CD4-positive, alpha-beta T cell treated with Interleukin-12 subunit alpha and Interleukin-12 subunit beta, for 1 hour (primary cell): ENCODE data around the gene ZNF608.

Experiments used
- DNase-seq: peaks from one replicate; pipeline ENCODE4 v3.0.0-alpha.2; 2020

Gene ZNF608

DNA sequence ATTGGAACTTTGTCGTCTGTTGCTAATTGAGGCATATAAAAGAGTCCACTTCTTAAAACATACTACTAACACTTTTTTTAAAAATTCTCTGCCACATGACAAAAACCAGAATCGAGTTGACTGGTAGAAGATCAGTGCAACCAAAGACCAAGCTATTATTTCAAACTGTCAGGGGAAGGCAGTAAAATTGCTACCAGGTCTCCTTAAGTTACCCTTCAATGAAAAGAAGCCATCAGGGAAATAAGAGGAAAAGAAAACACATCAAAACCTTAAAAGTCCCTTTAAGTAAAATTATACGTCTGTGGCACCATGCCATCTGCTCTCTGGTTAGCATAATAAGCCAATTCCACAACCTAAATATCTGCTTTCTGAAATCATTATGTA is 9.6 kb downstream of the ZNF608 start:
- no peak for DNase-seq

DNA sequence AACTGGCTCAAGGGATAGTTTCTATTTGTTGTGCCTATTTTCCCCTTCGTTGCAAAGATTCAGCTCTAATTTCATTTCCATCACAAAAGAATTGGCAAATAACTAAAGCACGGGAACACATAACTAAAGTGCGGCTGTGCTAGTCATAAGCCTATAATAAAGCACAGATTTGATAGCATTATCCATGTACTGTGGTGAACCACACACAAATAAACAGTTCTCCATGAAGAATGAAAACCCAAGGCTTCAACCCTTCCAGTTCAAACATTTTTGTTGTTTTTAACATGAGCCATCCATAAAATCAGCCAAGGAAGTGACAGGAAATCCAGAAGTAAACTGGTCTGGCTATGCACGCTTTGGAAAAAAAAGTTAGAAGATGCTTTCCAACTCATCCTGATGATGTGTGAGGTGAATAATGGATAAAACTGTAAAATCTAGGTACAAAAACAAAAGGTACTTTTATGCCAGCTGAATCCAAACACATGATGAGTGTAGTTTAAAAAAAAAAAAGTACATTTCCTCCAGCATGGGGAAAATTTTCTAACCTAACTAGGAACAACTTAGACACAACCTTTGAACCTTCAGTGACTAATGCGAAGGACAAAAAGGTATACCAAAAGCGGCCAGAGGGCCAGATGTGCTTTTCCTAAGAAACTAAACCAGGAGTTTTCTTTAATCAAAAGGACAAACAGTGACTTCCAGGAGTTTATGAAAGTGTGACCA is 10.2 kb downstream of the ZNF608 start:
- DNase-seq = no peak

GRCh38 chr5:124735169-124735858 is 11.1 kb downstream of the ZNF608 start:
- DNase-seq = no peak

GRCh38 chr5:124734574-124735168 is 11.8 kb downstream of the ZNF608 start:
- DNase-seq = no peak

- no peak for DNase-seq
Measured at GRCh38 chr5:124733329-124733650, 13.1 kb downstream of the ZNF608 start.

GRCh38 chr5:124732428-124733328 is 13.8 kb downstream of the ZNF608 start:
- no peak for DNase-seq

GRCh38 chr5:124730381-124730780 is 16.1 kb downstream of the ZNF608 start:
- DNase-seq = no peak

DNA sequence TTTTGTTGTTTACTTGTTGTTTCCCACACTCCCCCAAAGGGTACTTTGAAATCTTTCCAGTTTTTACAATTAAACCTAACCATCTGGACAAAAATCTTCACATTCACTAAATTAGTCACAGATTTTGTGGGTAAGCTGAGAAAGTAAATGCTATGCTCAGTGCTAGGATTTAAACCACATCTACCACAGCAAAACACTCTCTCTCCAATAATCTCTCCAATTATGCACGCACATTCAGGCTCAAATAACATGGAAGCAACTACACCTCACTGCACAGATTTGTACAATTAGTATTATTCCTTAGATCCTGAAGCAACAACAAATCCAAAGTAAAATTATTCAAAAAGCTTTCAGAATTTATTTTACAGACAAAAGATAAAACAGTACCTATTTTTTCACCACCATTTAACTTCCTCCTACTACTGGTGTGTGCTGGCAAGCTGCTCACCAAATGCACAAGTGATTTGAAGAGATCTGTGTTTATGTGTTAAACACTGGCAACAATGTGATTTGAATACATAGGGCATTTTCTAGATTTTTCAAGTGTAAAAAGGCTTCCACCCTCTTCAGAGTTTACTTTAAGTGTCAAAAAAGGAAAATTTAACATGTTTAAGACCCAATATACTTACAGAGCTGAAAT is 16.6 kb downstream of the ZNF608 start:
- no peak for DNase-seq

GRCh38 chr5:124728968-124729332 is 17.5 kb downstream of the ZNF608 start:
- DNase-seq = no peak

DNA sequence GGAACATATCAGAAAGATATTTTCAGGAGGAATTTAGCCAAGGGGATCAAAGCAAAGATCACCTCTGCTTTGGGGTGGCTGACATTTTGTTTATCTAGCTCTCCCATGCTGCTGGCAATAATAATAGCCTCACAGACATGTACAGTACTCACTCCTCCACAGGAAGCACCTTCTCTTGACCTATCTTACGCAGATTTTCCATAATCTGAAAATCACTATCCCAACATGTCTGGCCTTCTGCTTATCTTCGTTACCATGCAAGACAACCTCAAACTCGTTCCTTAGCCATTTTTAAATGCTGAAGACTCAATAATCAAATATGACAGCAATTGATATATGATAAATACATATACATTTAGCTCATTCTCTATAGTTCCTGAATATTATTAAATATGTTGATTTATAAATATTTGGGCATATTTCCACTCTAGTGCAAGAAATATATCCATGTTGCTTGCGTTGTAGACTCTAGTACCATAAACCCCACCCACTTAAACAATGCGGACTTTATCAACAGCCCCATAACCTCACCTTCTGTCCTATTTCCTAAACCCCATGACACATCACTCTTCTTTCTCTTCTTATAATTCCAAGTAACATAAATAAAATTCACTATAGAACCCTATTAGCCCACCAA is 18.0 kb downstream of the ZNF608 start:
- DNase-seq = no peak

- DNase-seq = no peak
Measured at GRCh38 chr5:124726631-124727362, 19.6 kb downstream of the ZNF608 start.

GRCh38 chr5:124725622-124726258 is 20.7 kb downstream of the ZNF608 start:
- DNase-seq = no peak

- DNase-seq = no peak
Measured at GRCh38 chr5:124725040-124725434, 21.4 kb downstream of the ZNF608 start.

DNA sequence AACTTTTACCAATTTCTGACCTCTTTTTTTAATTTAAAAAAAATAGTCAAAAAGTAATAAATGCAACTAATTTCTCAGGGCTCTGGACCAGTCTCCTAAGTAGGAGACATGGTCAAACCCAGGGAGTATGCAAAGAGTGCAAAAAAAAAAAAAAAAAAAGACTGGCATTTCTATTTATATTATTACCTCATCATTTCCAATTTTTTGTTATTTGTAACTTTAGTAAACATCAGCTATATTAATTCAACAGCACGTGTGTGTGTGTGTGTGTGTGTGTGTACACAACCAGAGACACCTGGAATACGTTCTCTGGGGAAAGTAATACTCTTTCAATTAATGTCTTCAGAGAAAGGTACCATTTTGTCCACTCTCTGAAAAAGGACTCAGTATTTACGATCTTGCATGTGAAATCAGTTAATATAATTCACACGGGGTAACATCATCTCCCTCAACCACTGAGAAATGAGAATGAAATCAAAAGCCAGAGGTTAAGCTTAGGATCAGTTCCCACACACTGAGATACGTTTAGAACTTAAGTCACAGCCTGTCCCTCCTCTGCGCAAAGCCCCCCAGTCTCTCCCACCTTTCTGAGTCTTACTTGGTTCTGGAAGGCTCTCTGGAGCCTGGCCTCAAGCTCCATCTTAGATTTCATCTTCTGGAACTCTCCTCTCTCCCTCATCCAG is 21.9 kb downstream of the ZNF608 start:
- DNase-seq = no peak

DNA sequence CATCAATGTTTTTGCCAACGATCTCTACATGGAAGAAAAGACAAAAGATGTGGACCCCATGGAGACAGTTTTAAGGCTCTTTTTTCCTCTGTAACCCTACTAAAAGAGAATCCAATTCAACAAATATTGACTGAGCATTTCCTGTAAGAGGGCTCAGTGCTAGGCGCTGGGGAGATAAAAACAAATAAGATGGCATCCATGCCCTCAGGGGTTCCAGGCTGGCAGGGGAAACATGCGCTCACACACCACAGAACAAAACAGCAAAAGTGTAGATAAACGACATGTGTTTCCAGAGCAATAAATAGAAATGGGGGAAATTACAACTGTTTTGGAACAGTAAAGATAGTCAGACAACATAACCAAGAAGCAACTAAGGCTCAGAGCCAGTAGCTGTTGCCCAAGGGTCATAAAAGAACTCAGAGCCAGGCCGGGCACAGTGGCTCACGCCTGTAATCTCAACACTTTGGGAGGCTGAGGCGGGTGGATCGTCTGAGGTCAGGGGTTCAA is 25.2 kb downstream of the ZNF608 start:
- DNase-seq = no peak

- no peak for DNase-seq
Measured at GRCh38 chr5:124720593-124720992, 25.8 kb downstream of the ZNF608 start.

DNA sequence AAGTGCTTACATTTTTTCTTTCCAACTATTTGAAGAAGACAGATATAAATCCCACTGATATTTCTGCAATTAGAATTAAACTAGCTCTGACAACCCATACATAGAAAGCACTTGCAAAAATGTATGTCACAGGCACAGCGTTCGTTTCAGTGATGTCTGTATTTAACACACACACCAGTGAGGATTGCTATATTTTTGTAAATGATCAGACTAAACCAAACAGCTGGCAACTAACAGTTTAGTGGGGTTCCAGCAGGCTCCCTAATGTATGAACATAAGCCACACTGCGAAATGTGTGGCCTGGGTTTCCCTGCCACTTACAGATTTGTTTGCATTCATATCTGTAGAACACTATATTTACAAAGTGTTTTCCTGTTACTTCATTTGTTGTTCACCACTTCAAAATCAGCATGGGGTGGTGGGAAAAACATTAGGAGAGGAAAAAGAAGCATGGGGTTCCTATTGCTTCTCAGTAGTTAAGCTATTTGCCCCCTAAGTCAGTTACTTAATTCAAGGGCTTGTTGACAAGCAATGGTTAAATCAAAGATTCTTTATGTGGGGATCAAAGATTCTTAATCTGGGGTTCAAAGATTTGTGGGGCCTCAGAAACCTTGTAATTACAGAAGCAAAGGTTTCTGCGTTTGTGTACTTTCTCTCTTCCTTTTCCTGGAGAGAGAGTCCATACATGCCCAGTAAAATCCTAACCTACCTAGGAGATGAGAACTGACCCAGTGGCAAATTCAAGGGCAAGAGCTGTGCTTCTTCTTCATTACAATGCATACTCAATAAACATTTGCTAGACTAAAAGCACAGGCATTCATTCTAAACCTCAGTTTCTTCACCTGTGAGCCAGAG is 27.1 kb downstream of the ZNF608 start:
- DNase-seq = no peak

GRCh38 chr5:124718380-124718789 is 28.1 kb downstream of the ZNF608 start:
- DNase-seq = no peak

- no peak for DNase-seq
Measured at GRCh38 chr5:124716169-124716568, 30.3 kb downstream of the ZNF608 start.
